ENCODE data around the gene ZNF853.
"Not testable (repeated sequence)": the region's sequence is repeated elsewhere in the genome, so short reads cannot be mapped to it uniquely, and the experiment has no call there.

Gene ZNF853

GRCh38 chr7:6614953-6615722 is at the start of gene ZNF853:
TSS of gene ZNF853 (plus strand) at chr7:6615610. CDS start at chr7:6616175, 565 bp downstream.
- DNase-seq (ENCODE audit: extremely low spot score, insufficient read length, low read depth) (no peak), FAIRE-seq (no peak)

DNA sequence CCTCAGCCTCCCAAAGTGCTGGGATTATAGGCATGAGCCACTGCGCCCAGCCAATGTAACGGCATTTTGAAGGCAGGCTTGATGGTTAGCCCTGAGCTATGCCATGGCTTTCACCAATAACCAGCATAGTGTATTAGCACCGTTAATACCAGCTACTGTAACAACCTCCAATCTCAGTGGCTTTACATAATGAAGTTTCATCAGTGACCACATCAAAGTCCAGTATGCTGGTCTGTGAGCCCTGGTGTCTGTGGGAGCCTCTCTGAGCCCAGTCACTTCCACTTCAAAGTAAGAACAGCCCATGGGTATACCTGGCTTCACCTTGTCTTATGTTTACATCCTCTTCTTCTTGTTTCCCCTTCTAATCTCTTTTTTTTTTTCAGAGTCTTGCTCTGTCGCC is 49.8 kb upstream of the ZNF853 start:
- FAIRE-seq (no peak), DNase-seq (ENCODE audit: extremely low spot score, insufficient read length, low read depth) (no peak)

GRCh38 chr7:6567886-6568285 is 47.5 kb upstream of the ZNF853 start:
- DNase-seq (ENCODE audit: extremely low spot score, insufficient read length, low read depth) (no peak), FAIRE-seq (no peak)

GRCh38 chr7:6571160-6571779 is 44.1 kb upstream of the ZNF853 start:
- no peak for FAIRE-seq
- no peak for DNase-seq (ENCODE audit: extremely low spot score, insufficient read length, low read depth)

GRCh38 chr7:6575281-6576023 is 40.0 kb upstream of the ZNF853 start:
- DNase-seq (ENCODE audit: extremely low spot score, insufficient read length, low read depth) (no peak), FAIRE-seq (no peak)

DNA sequence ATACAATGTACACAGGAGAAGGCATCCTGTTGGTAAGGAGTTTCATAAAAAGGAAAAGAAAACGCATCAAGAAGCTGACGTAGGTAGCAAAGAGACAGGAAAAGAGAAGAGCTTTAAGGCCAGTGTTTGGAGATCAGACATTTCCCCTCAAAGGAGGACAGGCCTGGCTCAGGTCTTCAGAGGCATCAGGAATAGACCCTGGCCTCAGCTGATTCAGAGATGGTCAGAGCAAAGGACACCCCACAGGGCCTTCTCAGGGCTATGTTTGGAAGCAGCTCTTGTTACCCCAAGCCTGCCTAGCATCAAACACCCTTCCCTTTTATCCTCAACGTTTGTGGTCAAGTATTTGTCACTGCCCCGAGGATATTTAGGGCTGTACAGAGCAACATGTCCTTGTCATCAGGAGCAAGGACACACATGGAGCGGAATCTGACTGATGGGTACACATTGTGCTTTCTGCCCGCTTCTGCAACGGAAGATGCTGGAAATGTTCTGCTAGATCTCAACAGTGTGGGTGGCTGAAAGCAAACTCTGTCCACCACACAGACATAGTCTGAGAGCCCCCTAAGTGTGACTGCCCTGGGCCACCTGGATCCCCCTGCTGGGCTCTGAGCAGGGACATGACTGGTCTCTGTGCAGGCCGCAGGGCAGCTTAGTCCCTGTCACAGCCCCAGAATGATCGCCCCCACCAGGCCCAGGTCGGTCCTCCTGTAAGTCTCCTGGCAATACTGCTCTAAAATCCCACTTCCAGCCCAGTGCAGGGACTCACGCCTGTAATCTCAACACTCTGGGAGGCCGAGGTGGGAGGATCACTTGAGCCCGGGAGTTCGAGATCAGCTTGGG is 39.2 kb upstream of the ZNF853 start:
- FAIRE-seq (no peak), DNase-seq (ENCODE audit: extremely low spot score, insufficient read length, low read depth) (no peak)

- not testable (repeated sequence) for FAIRE-seq
Observed at GRCh38 chr7:6576867-6577368, 38.5 kb upstream of the ZNF853 start.

DNA sequence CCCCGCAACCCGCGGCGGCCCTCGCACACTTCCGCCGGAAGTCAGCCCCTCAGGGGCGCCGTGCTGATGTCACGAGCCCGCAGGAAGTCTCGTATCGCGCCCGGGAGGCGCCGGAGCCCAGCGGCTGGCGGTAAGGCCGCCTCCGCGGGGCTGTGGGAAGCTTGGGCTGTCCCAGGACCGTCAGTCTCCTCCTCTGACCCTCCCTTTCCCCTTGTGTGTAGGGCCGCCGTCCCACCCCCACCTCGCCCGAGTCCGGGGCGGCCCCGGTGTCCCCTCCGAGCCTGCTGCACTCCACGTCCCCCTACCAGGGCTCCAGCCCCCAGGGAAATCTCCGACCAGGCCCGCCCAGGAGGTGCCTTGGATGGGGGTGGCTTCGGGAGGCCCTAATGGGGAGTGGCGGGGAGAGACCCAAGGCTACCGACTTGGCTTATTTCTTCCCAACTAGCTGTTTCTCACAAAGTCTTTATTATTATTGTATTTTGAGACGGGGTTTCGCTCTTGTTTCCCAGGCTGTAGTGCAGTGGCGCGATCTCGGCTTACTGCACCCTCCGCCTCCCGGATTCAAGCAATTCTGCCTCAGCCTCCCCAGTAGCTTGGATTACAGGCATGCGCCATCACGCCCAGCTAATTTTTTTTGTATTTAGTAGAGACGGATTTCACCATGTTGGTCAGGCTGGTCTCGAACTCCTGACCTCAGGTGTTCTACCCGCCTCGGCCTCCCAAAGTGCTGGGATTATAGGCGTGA is 37.9 kb upstream of the ZNF853 start, which contains the start of gene ZDHHC4:
Gene ZDHHC4, plus strand, starts transcription at position 86 of the 745 bp plus-strand sequence. CDS start 3,108 bp downstream, outside the sequence.
- FAIRE-seq = peak; percentile 92
- DNase-seq (ENCODE audit: extremely low spot score, insufficient read length, low read depth) = peak; percentile 99

More at GRCh38 chr7:6576867-6577368, 38.5 kb upstream of the ZNF853 start:
- DNase-seq (ENCODE audit: extremely low spot score, insufficient read length, low read depth) = not testable (repeated sequence)

DNA sequence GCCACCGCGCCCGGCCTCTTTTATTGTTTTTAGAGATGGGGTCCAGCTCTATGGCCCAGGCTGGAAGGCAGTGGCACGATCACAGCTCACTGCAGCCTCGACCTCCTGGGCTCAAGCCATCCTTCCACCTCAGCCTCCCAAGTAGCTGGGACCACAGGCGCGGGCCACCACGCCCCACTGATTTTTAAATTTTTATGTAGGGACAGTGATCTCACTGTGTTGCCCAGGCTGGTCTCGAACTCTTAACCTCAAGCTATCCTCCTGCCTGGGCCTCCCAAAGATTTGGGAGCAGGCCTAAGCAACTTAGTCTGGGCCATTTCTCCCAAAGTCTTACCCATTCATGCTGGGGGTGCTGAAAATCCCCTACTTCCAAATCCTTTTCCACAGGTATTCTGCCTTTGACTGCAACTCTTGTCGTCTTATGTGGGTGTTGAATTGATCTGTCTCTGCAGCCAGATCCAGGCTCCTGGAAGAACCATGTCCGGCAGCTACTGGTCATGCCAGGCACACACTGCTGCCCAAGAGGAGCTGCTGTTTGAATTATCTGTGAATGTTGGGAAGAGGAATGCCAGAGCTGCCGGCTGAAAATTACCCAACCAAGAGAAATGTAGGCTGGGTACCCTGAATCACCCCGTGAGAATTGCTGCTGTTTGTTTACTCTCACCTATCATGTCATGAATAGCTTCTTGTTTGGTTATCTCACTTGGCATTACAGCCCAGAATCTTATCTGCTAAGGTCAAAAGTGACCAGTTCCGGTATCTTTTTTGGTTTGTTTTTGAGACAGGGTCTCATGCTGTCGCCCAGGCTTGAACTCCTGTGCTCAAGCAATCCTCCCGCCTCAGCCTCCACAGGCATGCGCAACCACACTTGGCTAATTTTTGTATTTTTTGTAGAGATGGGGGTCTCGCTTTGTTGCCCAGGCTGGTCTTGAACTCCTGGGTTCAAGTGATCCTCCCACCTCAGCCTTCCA is 37.0 kb upstream of the ZNF853 start:
- no peak for FAIRE-seq
- no peak for DNase-seq (ENCODE audit: extremely low spot score, insufficient read length, low read depth)

DNA sequence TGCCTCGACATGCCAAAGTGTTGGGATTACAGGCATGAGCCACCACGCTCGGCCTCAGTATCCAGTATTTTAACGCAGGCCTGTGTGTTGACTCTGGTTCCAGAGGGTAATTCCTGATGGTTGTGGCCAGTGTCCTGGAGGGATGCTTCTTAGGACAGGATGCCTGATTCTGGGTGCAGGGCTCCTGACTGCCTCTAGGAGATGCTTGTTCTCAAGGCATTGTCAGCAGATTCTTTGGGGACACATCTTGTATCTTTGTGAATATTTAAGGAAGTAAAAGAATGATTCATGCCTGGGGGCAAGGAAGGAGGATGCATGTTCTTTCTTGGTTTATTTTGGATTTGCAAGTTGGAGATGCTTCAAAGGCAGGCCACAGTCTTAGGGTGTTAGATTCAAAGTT is 36.0 kb upstream of the ZNF853 start:
- FAIRE-seq (no peak), DNase-seq (ENCODE audit: extremely low spot score, insufficient read length, low read depth) (no peak)

GRCh38 chr7:6585746-6586432 is 29.5 kb upstream of the ZNF853 start:
- FAIRE-seq; DNase-seq (ENCODE audit: extremely low spot score, insufficient read length, low read depth): not testable (repeated sequence)

- FAIRE-seq (no peak), DNase-seq (ENCODE audit: extremely low spot score, insufficient read length, low read depth) (no peak)
Observed at GRCh38 chr7:6588566-6588965, 26.8 kb upstream of the ZNF853 start.

DNA sequence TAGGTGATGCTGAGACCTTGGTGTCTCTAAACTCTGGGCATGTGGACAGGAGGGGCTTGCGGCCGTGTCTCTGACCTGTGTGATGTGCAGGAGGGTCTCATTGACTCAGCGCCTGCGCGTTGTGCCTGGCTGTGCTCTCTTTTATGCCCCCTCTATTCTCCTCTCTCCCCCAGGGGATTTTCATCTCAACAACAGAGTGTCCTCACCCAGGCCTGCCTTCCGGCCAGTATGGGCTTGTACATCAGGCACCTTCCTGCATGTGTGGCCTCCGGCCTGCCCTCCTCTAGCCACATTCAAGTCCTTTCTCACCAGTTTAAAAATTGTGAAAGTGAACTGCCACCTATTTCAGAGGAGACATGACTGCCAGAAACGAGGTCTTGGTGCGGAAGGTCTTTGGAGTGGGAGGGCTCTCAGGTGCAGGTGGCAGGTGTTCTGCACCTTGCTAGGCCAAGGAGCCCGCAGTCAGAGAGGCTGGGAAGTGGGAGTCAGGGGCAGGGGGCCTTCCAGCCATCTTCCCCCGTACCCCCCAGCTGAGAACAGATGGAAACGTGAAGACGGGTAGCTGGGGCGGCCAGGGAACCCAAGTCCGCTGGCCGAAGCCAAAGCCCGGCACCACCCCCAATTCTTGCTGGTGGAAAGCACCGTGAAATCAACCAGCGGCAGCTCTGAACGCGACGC is 26.1 kb upstream of the ZNF853 start:
- DNase-seq (ENCODE audit: extremely low spot score, insufficient read length, low read depth) (no peak), FAIRE-seq (no peak)

DNA sequence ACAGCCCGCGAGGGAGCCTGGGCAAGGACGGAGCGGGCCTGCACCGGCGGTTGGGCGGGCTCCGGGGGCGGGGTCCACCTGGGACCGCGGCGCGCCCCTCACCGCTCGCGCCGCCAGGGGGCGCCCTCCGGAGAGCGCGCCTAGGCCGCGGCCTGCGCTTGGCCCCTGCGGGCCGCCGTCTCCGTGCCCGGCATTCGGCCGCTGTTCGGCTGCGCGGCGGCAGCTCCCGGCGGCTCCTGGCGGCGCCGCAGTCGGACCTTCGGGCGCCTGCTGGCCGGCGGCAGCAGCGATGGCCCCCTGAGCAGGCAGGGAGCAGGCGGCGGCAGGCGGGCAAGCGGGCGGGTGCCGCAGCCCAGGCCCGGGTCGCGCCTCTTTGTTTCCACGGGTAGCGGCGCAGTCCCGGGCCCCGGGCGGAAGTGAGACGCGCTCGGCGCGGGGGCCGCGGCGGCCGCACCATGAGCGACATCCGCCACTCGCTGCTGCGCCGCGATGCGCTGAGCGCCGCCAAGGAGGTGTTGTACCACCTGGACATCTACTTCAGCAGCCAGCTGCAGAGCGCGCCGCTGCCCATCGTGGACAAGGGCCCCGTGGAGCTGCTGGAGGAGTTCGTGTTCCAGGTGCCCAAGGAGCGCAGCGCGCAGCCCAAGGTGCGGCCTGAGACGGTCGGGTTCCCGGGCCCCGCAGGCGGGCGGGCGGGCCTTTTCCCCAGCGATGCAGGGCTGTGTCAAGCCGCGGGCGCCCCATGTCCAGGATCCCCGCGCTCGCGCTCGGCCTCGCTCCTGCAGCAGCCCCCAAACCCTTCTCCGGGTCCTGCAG is 25.4 kb upstream of the ZNF853 start, which contains the start of gene INTS15:
Gene INTS15, plus strand, starts transcription at position 193 of the 816 bp plus-strand sequence. Its CDS starts 263 bp downstream, at position 456.
- DNase-seq (ENCODE audit: extremely low spot score, insufficient read length, low read depth) (peak; percentile 80), FAIRE-seq (peak; percentile 76)

DNA sequence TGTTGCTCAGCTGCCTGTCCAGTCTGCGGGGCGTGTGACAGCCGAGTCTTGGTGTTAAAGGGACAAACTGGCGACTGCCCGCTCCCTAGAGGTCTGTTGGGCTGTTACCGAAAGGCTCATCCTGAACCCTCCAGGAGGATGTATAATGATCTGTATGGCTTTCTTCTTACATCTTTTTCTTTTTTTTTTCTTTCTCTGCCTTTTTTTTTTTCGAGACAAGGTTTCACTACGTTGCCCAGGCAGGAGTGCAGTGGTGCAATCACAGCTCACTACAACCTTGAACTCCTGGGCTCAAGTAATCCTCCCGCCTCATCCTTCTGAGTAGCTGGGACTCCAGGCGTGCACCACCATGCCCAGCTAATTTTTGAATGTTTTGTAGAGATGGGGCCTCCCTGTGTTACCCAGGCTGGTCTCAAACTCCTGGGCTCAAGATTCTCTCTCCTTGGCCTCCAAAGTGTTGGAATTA is 24.7 kb upstream of the ZNF853 start:
- FAIRE-seq = peak; percentile 9
- no peak for DNase-seq (ENCODE audit: extremely low spot score, insufficient read length, low read depth)

- no peak for FAIRE-seq
- DNase-seq (ENCODE audit: extremely low spot score, insufficient read length, low read depth) = no peak
Observed at GRCh38 chr7:6600093-6600492, 15.3 kb upstream of the ZNF853 start.

Data from GM18507 (cell line).